K562 (cell line): Measurements from ENCODE around the gene DHRS13. TPM values are rescaled to one million over a fixed set of nuclear protein-coding genes. Genes with fewer than 3 reads are reported as not detected.
A peak's percentile ranks its signal among the peaks of the same experiment; 100 is the strongest.

ENCODE experiments used
- C11orf30 ChIP-seq: fragments of 450-650 bp; IDR thresholded peaks from 2 replicates; pipeline ENCODE4 v1.6.1; 2016; ENCODE audit warnings: low read depth, mild to moderate bottlenecking
- CREB1 ChIP-seq, 2 experiments: sonication (generic) in 1 of 2; formaldehyde crosslinking in 1 of 2; IDR thresholded peaks; 2 replicates each; pipeline versions ENCODE4 v1.6.1 to v1.8.0; 2012 to 2022; ENCODE audit warnings: inconsistent platforms in 1 of 2, mild to moderate bottlenecking in 1 of 2, missing genetic modification reagents in 1 of 2, moderate library complexity in 1 of 2
- FUS ChIP-seq: fragments of 200-400 bp; formaldehyde crosslinking; optimal IDR thresholded peaks from 2 replicates; pipeline ENCODE3; 2017; ENCODE audit warnings: low read depth, low read length
- GATAD2B ChIP-seq: fragments of 450-650 bp; IDR thresholded peaks from 2 replicates; pipeline ENCODE4 v1.6.1; 2017; ENCODE audit warnings: mild to moderate bottlenecking, borderline replicate concordance
- NR2F6 ChIP-seq: fragments of 450-650 bp; formaldehyde crosslinking; IDR thresholded peaks from 2 replicates; pipeline ENCODE4 v1.4.0; 2020; ENCODE audit warnings: mild to moderate bottlenecking
- RFX7 ChIP-seq: fragments of 250-450 bp; sonication (Bioruptor Pico); IDR thresholded peaks from 2 replicates; pipeline ENCODE4 v1.5.1; 2021; ENCODE audit warnings: mild to moderate bottlenecking
- polyA plus RNA-seq, 8 experiments: library from polyadenylated mRNA; depleted of rRNA in 4 of 8; stranded (reverse) in 5 of 8; unstranded in 3 of 8; fragments of >200 nt; fragmentation: Nextera tagmentation in 2 of 8; fragmentation: Illumina TruSeq in 1 of 8; extraction: Ambion mirVana in 2 of 8; extraction: Trizol in 1 of 8; gene quantifications; 2 replicates each; pipeline versions ENCODE4 v1.2.1 to v1.2.3, GENCODE V29; 2011 to 2014; ENCODE audit warnings: inconsistent platforms in 1 of 8, missing spikeins in 1 of 8
- total RNA-seq, 7 experiments: library from RNA; depleted of rRNA in 6 of 7; stranded (reverse); fragments of >200 nt in 6 of 7; fragmentation: Illumina TruSeq in 2 of 7; extraction: Trizol in 2 of 7; gene quantifications; 2 replicates each; pipeline versions ENCODE4 v1.2.1 to v1.2.3, GENCODE V29; 2011 to 2021; ENCODE audit warnings: low replicate concordance in 1 of 7
- TF ChIP-seq, protein P1 (sequence below): fragments of 450-650 bp; IDR thresholded peaks from 2 replicates; pipeline ENCODE4 v1.6.1; 2016; ENCODE audit warnings: borderline replicate concordance
- TF ChIP-seq, protein P2 (sequence below): sonication (generic); formaldehyde crosslinking; IDR thresholded peaks from 2 replicates; pipeline ENCODE4 v1.8.0; 2022; ENCODE audit warnings: mild to moderate bottlenecking, low read depth, missing genetic modification reagents
- TF ChIP-seq, protein P3 (sequence below): fragments of 250-450 bp; sonication (Bioruptor Pico); IDR thresholded peaks from 2 replicates; pipeline ENCODE4 v1.4.0; 2020; ENCODE audit warnings: mild to moderate bottlenecking, moderate library complexity, borderline replicate concordance
- TF ChIP-seq, protein P4 (sequence below): fragments of 250-450 bp; sonication (Bioruptor Pico); IDR thresholded peaks from 2 replicates; pipeline ENCODE4 v1.8.0; 2021; ENCODE audit warnings: moderate library complexity, mild to moderate bottlenecking, inconsistent platforms

DHRS13 gene
- total and polyA plus RNA-seq, 9 of the 15 experiments (the other 6 are each of a cell fraction or from before 2014, with no cell fraction given), result 0.32 to 52.3 (median 34.3) TPM; not detected in 1

- TF ChIP-seq, protein P1, sequence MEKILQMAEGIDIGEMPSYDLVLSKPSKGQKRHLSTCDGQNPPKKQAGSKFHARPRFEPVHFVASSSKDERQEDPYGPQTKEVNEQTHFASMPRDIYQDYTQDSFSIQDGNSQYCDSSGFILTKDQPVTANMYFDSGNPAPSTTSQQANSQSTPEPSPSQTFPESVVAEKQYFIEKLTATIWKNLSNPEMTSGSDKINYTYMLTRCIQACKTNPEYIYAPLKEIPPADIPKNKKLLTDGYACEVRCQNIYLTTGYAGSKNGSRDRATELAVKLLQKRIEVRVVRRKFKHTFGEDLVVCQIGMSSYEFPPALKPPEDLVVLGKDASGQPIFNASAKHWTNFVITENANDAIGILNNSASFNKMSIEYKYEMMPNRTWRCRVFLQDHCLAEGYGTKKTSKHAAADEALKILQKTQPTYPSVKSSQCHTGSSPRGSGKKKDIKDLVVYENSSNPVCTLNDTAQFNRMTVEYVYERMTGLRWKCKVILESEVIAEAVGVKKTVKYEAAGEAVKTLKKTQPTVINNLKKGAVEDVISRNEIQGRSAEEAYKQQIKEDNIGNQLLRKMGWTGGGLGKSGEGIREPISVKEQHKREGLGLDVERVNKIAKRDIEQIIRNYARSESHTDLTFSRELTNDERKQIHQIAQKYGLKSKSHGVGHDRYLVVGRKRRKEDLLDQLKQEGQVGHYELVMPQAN, result no peak; the same call in none of the 2 replicates
- TF ChIP-seq, protein P2, sequence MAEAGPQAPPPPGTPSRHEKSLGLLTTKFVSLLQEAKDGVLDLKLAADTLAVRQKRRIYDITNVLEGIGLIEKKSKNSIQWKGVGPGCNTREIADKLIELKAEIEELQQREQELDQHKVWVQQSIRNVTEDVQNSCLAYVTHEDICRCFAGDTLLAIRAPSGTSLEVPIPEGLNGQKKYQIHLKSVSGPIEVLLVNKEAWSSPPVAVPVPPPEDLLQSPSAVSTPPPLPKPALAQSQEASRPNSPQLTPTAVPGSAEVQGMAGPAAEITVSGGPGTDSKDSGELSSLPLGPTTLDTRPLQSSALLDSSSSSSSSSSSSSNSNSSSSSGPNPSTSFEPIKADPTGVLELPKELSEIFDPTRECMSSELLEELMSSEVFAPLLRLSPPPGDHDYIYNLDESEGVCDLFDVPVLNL, result no peak
- TF ChIP-seq C11orf30 (peak; percentile 30; the same call in 1 of the 2 replicates), RFX7 (CRISPR knock-in tag) (0 out of 2 replicates have a peak, but pooled peaks have one; percentile 51), NR2F6 (CRISPR knock-in tag) (no peak), CREB1 (IDR thresholded peaks at IDR 0.05) (peak; percentile 65), CREB1 (CRISPR knock-in tag; IDR thresholded peaks at IDR 0.05) (peak; percentile 85), FUS (no peak), GATAD2B (no peak)
- TF ChIP-seq, protein P3, sequence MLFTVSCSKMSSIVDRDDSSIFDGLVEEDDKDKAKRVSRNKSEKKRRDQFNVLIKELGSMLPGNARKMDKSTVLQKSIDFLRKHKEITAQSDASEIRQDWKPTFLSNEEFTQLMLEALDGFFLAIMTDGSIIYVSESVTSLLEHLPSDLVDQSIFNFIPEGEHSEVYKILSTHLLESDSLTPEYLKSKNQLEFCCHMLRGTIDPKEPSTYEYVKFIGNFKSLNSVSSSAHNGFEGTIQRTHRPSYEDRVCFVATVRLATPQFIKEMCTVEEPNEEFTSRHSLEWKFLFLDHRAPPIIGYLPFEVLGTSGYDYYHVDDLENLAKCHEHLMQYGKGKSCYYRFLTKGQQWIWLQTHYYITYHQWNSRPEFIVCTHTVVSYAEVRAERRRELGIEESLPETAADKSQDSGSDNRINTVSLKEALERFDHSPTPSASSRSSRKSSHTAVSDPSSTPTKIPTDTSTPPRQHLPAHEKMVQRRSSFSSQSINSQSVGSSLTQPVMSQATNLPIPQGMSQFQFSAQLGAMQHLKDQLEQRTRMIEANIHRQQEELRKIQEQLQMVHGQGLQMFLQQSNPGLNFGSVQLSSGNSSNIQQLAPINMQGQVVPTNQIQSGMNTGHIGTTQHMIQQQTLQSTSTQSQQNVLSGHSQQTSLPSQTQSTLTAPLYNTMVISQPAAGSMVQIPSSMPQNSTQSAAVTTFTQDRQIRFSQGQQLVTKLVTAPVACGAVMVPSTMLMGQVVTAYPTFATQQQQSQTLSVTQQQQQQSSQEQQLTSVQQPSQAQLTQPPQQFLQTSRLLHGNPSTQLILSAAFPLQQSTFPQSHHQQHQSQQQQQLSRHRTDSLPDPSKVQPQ (CRISPR knock-in tag), result no peak
- TF ChIP-seq, protein P4, sequence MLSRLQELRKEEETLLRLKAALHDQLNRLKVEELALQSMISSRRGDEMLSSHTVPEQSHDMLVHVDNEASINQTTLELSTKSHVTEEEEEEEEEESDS (CRISPR knock-in tag), result no peak
- TF ChIP-seq, all 486 proteins: peak for 162
Measured at GRCh38 chr17:28951991-28952975, 49.4 kb upstream of the DHRS13 start (continued).
